OCI-LY7 (cell line): Measurements from ENCODE around the gene PLEKHA5. TPM values are rescaled to one million over a fixed set of nuclear protein-coding genes. Genes with fewer than 3 reads are reported as not detected.
"Not testable (repeated sequence)": the region's sequence is repeated elsewhere in the genome, so short reads cannot be mapped to it uniquely, and the experiment has no call there.

Source experiments
- BruUV-seq: library from RNA; stranded (reverse); fragments of 400-500 nt; replicated peaks from 2 replicates; lab custom pipeline; 2021; lab: Mats Ljungman, UMichigan
- CTCF ChIA-PET: fragments of 300-600 bp; sonication (Branson Sonifier 250); formaldehyde crosslinking; loops from one replicate; lab custom pipeline; 2022; ENCODE audit warnings: antibody characterized with exemption; ENCODE audit not compliant: unreplicated experiment; lab: Charles Lee
- POLR2A ChIA-PET: fragments of 300-600 bp; sonication (Branson Sonifier 250); formaldehyde crosslinking; loops from one replicate; lab custom pipeline; 2022; ENCODE audit warnings: antibody characterized with exemption; lab: Charles Lee
- DNase-seq: peaks from one replicate; pipeline ENCODE4 v3.0.0-alpha.2; 2015; ENCODE audit warnings: low spot score
- H2AFZ ChIP-seq: fragments of 200-600 bp; sonication (generic), shearing (Covaris generic); 2 replicates; pipeline ENCODE4 v1.6.1; 2014; ENCODE audit warnings: mild to moderate bottlenecking, antibody characterized with exemption, low read length, moderate library complexity
- H3K27ac ChIP-seq: fragments of 200-600 bp; sonication (generic); 2 replicates; pipeline ENCODE4 v1.5.1; 2014; ENCODE audit warnings: mixed run types, low read depth, mild to moderate bottlenecking, moderate library complexity, low read length, inconsistent platforms; ENCODE audit not compliant: poor library complexity, severe bottlenecking
- H3K36me3 ChIP-seq: fragments of 200-600 bp; sonication (generic); 2 replicates; pipeline ENCODE4 v1.6.1; 2014; ENCODE audit warnings: mild to moderate bottlenecking, antibody characterized with exemption, low read length, moderate library complexity, mixed read lengths; ENCODE audit not compliant: insufficient read depth
- H3K4me1 ChIP-seq: fragments of 200-600 bp; sonication (generic); 2 replicates; pipeline ENCODE4 v1.5.1; 2014; ENCODE audit warnings: mild to moderate bottlenecking, low read length; ENCODE audit not compliant: insufficient read depth, poor library complexity, severe bottlenecking
- H3K4me2 ChIP-seq: fragments of 200-600 bp; sonication (generic); 2 replicates; pipeline ENCODE4 v1.6.1; 2014; ENCODE audit warnings: mild to moderate bottlenecking, low read length
- H3K4me3 ChIP-seq: fragments of 200-600 bp; sonication (generic); 2 replicates; pipeline ENCODE4 v1.5.1; 2014; ENCODE audit warnings: mild to moderate bottlenecking, low read depth, low read length; ENCODE audit not compliant: poor library complexity, severe bottlenecking
- H3K79me2 ChIP-seq: fragments of 200-600 bp; sonication (generic); 2 replicates; pipeline ENCODE4 v1.6.1; 2016; ENCODE audit warnings: low read depth, mild to moderate bottlenecking, low read length, moderate library complexity, mixed read lengths; ENCODE audit not compliant: insufficient read depth
- H3K9me2 ChIP-seq: fragments of 200-600 bp; sonication (generic); 2 replicates; pipeline ENCODE4 v1.6.1; 2016; ENCODE audit warnings: mild to moderate bottlenecking, low read length, mixed read lengths; ENCODE audit not compliant: insufficient read depth
- H3K9me3 ChIP-seq: fragments of 200-600 bp; sonication (generic); 2 replicates; pipeline ENCODE4 v1.6.1; 2014; ENCODE audit warnings: mild to moderate bottlenecking, mixed run types, low read length, mixed read lengths
- H4K20me1 ChIP-seq: fragments of 200-600 bp; sonication (generic); 2 replicates; pipeline ENCODE4 v1.6.1; 2014; ENCODE audit warnings: mild to moderate bottlenecking, antibody characterized with exemption, low read length, moderate library complexity, mixed read lengths; ENCODE audit not compliant: insufficient read depth
- EZH2phosphoT487 ChIP-seq: fragments of 200-600 bp; sonication (generic); IDR thresholded peaks from 2 replicates; pipeline ENCODE4 v1.6.1; 2018; ENCODE audit warnings: low read depth, borderline replicate concordance, mild to moderate bottlenecking, mixed run types, antibody characterized with exemption, low read length, moderate library complexity, mixed read lengths
- intact Hi-C: fragments of 100-400 bp; cut with micrococcal nuclease; formaldehyde crosslinking; loops from one replicate; pipeline ENCODE4 v1.10.0; 2022; ENCODE audit not compliant: unreplicated experiment
- total RNA-seq, 2 experiments: library from RNA; depleted of rRNA in 1 of 2; stranded (reverse); fragments of >200 nt in 1 of 2; shearing (Covaris generic) in 1 of 2; gene quantifications; 2 replicates each; pipeline ENCODE4 v1.2.3, GENCODE V29; 2014 to 2022
- TF ChIP-seq, protein P1 (sequence below): fragments of 200-600 bp; sonication (generic); conservative IDR thresholded peaks from 2 replicates; pipeline ENCODE4 v1.5.1; 2014; ENCODE audit warnings: mild to moderate bottlenecking, antibody characterized with exemption, low read length, moderate library complexity, mixed read lengths

Gene PLEKHA5
- total RNA-seq, 2 experiments from 2014 or later = 2.7 TPM; not detected in 1

DNA sequence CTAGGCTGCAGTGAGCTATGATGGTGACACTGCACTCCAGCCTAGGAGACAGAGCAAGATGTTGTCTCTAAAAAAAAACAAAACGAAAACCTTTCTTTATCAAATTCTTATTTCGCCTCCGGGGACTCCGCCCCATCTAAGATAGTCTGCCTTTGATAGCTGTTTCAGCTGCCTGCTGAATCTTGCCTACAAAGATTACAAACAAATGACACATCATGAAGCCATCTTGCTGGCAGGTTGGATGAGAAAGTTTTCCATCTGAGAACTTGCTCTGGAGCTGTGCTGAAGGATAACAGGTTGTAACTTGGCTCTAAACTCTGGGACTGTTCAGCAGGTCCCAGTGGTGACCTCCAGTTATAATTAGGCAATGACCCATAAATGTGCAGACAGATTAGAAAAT is 268.0 kb downstream of the PLEKHA5 start:
- intact Hi-C loops = no loop called here
- TF ChIP-seq, protein P1, sequence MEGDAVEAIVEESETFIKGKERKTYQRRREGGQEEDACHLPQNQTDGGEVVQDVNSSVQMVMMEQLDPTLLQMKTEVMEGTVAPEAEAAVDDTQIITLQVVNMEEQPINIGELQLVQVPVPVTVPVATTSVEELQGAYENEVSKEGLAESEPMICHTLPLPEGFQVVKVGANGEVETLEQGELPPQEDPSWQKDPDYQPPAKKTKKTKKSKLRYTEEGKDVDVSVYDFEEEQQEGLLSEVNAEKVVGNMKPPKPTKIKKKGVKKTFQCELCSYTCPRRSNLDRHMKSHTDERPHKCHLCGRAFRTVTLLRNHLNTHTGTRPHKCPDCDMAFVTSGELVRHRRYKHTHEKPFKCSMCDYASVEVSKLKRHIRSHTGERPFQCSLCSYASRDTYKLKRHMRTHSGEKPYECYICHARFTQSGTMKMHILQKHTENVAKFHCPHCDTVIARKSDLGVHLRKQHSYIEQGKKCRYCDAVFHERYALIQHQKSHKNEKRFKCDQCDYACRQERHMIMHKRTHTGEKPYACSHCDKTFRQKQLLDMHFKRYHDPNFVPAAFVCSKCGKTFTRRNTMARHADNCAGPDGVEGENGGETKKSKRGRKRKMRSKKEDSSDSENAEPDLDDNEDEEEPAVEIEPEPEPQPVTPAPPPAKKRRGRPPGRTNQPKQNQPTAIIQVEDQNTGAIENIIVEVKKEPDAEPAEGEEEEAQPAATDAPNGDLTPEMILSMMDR = no peak
- TF ChIP-seq EZH2phosphoT487 = no peak
- ChIA-PET CTCF (no interaction called here), POLR2A (interaction anchor here (0.7 to 1.1 kb wide), 2 partner anchors 21 to 125 kb away, joined by 3 read pairs; no protein-coding TSS in a partner anchor)
- H4K20me1 ChIP-seq = no peaks in the 10 kb centered on the region
- no peaks in the 10 kb centered on the region for H3K36me3 ChIP-seq
- H3K27ac ChIP-seq = no peak overlapping the region
- no peaks in the 10 kb centered on the region for H3K4me1 ChIP-seq
- BruUV-seq = no TSS peak
- H3K4me3 ChIP-seq = no peak overlapping the region
- H3K9me3 ChIP-seq = no peaks in the 10 kb centered on the region
- H3K9me2 ChIP-seq = no peaks in the 10 kb centered on the region
- H2AFZ ChIP-seq = no peak overlapping the region
- no peak overlapping the region for H3K4me2 ChIP-seq
- H3K79me2 ChIP-seq = no peaks in the 10 kb centered on the region
- no peak for DNase-seq

DNA sequence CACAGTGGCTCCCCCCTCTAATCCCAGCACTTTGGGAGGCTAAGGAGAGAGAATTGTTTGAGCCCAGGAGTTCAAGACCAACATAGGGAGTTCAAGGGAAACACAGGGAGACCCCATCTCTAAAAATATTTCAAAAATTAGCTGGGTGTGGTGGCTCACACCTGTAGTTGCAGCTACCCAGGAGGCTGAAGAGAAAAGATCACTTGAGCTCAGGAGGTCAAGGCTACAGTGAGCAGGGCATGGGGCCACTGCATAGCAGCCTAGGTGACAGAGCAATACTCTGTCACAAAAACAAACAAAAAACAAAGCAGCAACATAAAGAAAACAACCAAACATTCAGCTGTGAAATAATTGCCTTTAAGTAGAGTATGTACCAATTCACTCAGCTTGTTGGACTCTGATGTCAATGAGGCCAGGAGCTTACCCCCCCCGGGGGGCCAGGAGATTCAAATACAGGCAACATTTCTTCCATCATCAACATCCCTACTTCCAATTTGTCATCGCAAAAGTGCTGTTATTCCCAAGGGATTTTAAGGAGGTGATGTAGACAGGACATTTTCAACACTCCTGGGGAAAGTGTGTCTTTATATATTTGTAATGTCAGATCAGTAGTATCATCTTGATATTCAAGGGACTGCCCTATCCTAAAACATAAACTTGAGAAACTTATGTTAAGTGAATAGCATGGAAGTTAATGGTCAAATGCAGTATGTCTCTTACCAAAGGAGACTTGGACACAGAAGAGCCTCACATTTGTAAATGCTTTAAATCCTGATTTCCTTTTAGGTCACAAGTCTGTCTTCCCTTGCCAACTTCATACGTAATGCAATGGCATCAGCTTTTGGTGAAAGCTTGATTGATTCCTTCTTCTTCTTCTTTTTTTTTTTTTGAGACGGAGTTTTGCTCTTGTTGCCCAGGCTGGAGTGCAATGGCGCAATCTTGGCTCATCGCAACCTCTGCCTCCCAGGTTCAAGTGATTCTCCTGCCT is 269.1 kb downstream of the PLEKHA5 start:
- BruUV-seq = no TSS peak
- Histone ChIP-seq H3K4me2 (no peak overlapping the region), H3K4me1 (no peaks in the 10 kb centered on the region), H3K9me3 (no peaks in the 10 kb centered on the region), H3K79me2 (no peaks in the 10 kb centered on the region), H2AFZ (no peak overlapping the region), H3K9me2 (no peaks in the 10 kb centered on the region), H4K20me1 (no peaks in the 10 kb centered on the region), H3K36me3 (no peaks in the 10 kb centered on the region), H3K4me3 (no peak overlapping the region), H3K27ac (no peak overlapping the region)
- ChIA-PET POLR2A (interaction anchor here (0.7 to 1.1 kb wide), 5 partner anchors 9 to 645 kb away, joined by 3 to 5 read pairs (median 3); no protein-coding TSS in a partner anchor), CTCF (no interaction called here)
- no peak for DNase-seq
- intact Hi-C loops = no loop called here
- no peak for TF ChIP-seq EZH2phosphoT487
- TF ChIP-seq, protein P1 = no peak

DNA sequence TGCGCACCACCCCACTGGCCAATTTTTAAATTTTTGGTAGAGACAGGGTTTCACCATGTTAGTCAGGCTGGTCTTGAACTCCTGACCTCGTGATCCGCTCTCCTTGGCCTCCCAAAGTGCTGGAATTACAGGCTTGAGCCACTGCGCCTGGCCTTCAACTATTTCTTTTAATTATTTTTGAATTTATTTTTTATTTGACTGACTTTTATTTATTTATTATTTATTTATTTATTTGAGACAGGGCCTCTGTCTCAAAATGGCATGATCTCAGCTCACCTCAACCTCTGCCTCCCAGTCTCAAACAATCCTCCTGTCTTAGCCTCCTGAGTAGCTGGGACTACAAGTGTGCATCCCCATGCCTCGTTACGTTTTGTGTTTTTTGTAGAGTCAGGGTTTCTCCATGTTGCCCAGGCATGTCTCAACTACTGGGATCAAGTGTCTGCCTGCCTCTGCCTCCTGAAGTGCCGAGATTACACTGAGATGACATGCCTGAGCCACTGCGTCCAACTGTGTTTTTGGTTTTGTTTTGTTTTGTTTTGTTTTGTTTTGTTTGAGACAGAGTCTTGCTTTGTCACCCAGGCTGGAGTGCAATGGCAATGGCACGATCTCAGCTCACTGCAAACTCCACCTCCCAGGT is 271.2 kb downstream of the PLEKHA5 start:
- H2AFZ ChIP-seq, H3K36me3 ChIP-seq, H3K9me3 ChIP-seq, DNase-seq, BruUV-seq, H3K4me2 ChIP-seq, H3K9me2 ChIP-seq, H3K4me1 ChIP-seq, H3K4me3 ChIP-seq, H3K79me2 ChIP-seq, intact Hi-C loops, CTCF ChIA-PET, H3K27ac ChIP-seq, H4K20me1 ChIP-seq: not testable (repeated sequence)
- POLR2A ChIA-PET = interaction anchor here (0.7 kb wide), 1 partner anchor 11 kb away, joined by 3 read pairs; no protein-coding TSS in a partner anchor
